GM12878 (cell line): Measurements from ENCODE around the gene HOOK2. TPM values are rescaled to one million over a fixed set of nuclear protein-coding genes. Genes with fewer than 3 reads are reported as not detected.

Experiments
- ASH2L ChIP-seq: fragments of 300-600, 200-600 bp; sonication (generic); IDR thresholded peaks from 2 replicates; pipeline ENCODE4 v1.6.1; 2017; ENCODE audit warnings: low read depth, mild to moderate bottlenecking, borderline replicate concordance
- CBX5 ChIP-seq: sonication (generic); IDR thresholded peaks from 2 replicates; pipeline ENCODE4 v1.6.1; 2016; ENCODE audit warnings: low read depth, moderate library complexity, mild to moderate bottlenecking, inconsistent platforms
- CEBPB ChIP-seq, 2 experiments: fragments of 150-350 bp in 1 of 2; IDR thresholded peaks; 2 replicates each; pipeline ENCODE4 v1.6.1; 2012 to 2014; ENCODE audit warnings: low read depth in 2 of 2, low read length in 2 of 2, borderline replicate concordance in 1 of 2, inconsistent platforms in 1 of 2
- EED ChIP-seq: sonication (generic); IDR thresholded peaks from 2 replicates; pipeline ENCODE4 v1.6.1; 2016; ENCODE audit warnings: antibody characterized with exemption, low read depth
- ETV6 ChIP-seq, 2 experiments: fragments of 450-650 bp in 1 of 2; IDR thresholded peaks in 1 of 2; conservative IDR thresholded peaks in 1 of 2; 2 replicates each; pipeline ENCODE4 v1.6.1; 2014; ENCODE audit warnings: antibody characterized with exemption in 1 of 2, borderline replicate concordance in 1 of 2, low read depth in 1 of 2, mild to moderate bottlenecking in 1 of 2, moderate library complexity in 1 of 2
- FOS ChIP-seq: IDR thresholded peaks from 3 replicates; pipeline ENCODE4 v1.6.1; 2011; ENCODE audit warnings: borderline replicate concordance; ENCODE audit not compliant: insufficient read length; ENCODE audit errors: extremely low read depth
- GABPA ChIP-seq: IDR thresholded peaks from 2 replicates; pipeline ENCODE4 v1.6.1; 2014; ENCODE audit warnings: antibody characterized with exemption, low read depth, mild to moderate bottlenecking, inconsistent platforms
- GATAD2B ChIP-seq: fragments of 450-650 bp; conservative IDR thresholded peaks from 2 replicates; pipeline ENCODE4 v1.6.1; 2017; ENCODE audit warnings: low read depth, mild to moderate bottlenecking, moderate library complexity
- IKZF2 ChIP-seq, 2 experiments: fragments of 450-650 bp; IDR thresholded peaks; 2 replicates each; pipeline ENCODE4 v1.6.1; 2017; ENCODE audit warnings: mild to moderate bottlenecking in 2 of 2, moderate library complexity in 2 of 2
- MAX ChIP-seq: IDR thresholded peaks from 2 replicates; pipeline ENCODE4 v1.6.1; 2012; ENCODE audit warnings: low read depth, low read length, improper control_type of control experiment
- MYB ChIP-seq: fragments of 150-350 bp; IDR thresholded peaks from 2 replicates; pipeline ENCODE4 v1.6.1; 2014; ENCODE audit warnings: mild to moderate bottlenecking, low read depth, low read length, borderline replicate concordance
- NBN ChIP-seq: fragments of 450-650 bp; IDR thresholded peaks from 2 replicates; pipeline ENCODE4 v1.6.1; 2016
- NFXL1 ChIP-seq: fragments of 450-650 bp; IDR thresholded peaks from 2 replicates; pipeline ENCODE4 v1.6.1; 2017; ENCODE audit warnings: antibody characterized with exemption, mild to moderate bottlenecking, borderline replicate concordance
- NR2C2 ChIP-seq: IDR thresholded peaks from 2 replicates; pipeline ENCODE4 v1.6.1; 2011; ENCODE audit warnings: borderline replicate concordance, low read depth; ENCODE audit not compliant: control insufficient read depth, insufficient read length
- PAX8 ChIP-seq: fragments of 450-650 bp; IDR thresholded peaks from 2 replicates; pipeline ENCODE4 v1.6.1; 2017; ENCODE audit warnings: mild to moderate bottlenecking, moderate library complexity
- PML ChIP-seq: IDR thresholded peaks from 2 replicates; pipeline ENCODE4 v1.6.1; 2012; ENCODE audit warnings: low read length, inconsistent platforms
- POU2F2 ChIP-seq: IDR thresholded peaks from 3 replicates; pipeline ENCODE4 v1.6.1; 2011; ENCODE audit warnings: low read depth, mild to moderate bottlenecking, low read length, borderline replicate concordance
- RBBP5 ChIP-seq: fragments of 200-600 bp; sonication (generic); conservative IDR thresholded peaks from 2 replicates; pipeline ENCODE4 v1.6.1; 2016
- RELB ChIP-seq: fragments of 450-650 bp; IDR thresholded peaks from 2 replicates; pipeline ENCODE4 v1.6.1; 2017; ENCODE audit warnings: low read depth, mild to moderate bottlenecking, moderate library complexity
- TAF1 ChIP-seq: IDR thresholded peaks from 2 replicates; pipeline ENCODE4 v1.6.1; 2011; ENCODE audit warnings: mild to moderate bottlenecking, low read depth, low read length, borderline replicate concordance
- TBL1XR1 ChIP-seq: IDR thresholded peaks from 2 replicates; pipeline ENCODE4 v1.6.1; 2012; ENCODE audit warnings: low read depth, low read length, improper control_type of control experiment
- TCF3 ChIP-seq: IDR thresholded peaks from 2 replicates; pipeline ENCODE4 v1.6.1; 2012; ENCODE audit warnings: low read depth, mild to moderate bottlenecking, low read length, borderline replicate concordance; ENCODE audit not compliant: insufficient read depth
- WRNIP1 ChIP-seq: IDR thresholded peaks from 2 replicates; pipeline ENCODE4 v1.6.1; 2011; ENCODE audit warnings: low read depth, low read length, improper control_type of control experiment, borderline replicate concordance
- ZBED1 ChIP-seq: IDR thresholded peaks from 2 replicates; pipeline ENCODE4 v1.6.1; 2016; ENCODE audit warnings: borderline replicate concordance
- ZNF217 ChIP-seq: fragments of 450-650 bp; IDR thresholded peaks from 2 replicates; pipeline ENCODE4 v1.6.1; 2017; ENCODE audit warnings: antibody characterized with exemption, mild to moderate bottlenecking
- ZNF24 ChIP-seq: fragments of 450-650 bp; IDR thresholded peaks from 2 replicates; pipeline ENCODE4 v1.6.1; 2017; ENCODE audit warnings: antibody characterized with exemption, mild to moderate bottlenecking
- polyA plus RNA-seq, 11 experiments: library from polyadenylated mRNA; depleted of rRNA in 4 of 11; unstranded in 6 of 11; stranded (reverse) in 5 of 11; fragments of >200 nt; fragmentation: Nextera tagmentation in 4 of 11; fragmentation: Illumina TruSeq in 1 of 11; extraction: Ambion mirVana in 4 of 11; extraction: Trizol in 1 of 11; gene quantifications; 1 replicate in 1 of 11; 2 replicates in 10 of 11; pipeline versions ENCODE4 v1.2.1 to v1.2.3, GENCODE V29; 2011 to 2016; ENCODE audit warnings: inconsistent platforms in 2 of 11, missing spikeins in 2 of 11, low read depth in 1 of 11
- total RNA-seq, 4 experiments: library from RNA; depleted of rRNA in 3 of 4; stranded (reverse); fragments of >200 nt in 3 of 4; fragmentation: Illumina TruSeq in 1 of 4; extraction: Trizol in 1 of 4; gene quantifications; 2 replicates each; pipeline versions ENCODE4 v1.2.1 to v1.2.3, GENCODE V29; 2013 to 2021
- TF ChIP-seq, protein P1 (sequence below): fragments of 450-650 bp; IDR thresholded peaks from 2 replicates; pipeline ENCODE4 v1.6.1; 2018; ENCODE audit warnings: mild to moderate bottlenecking, low read depth, moderate library complexity; ENCODE audit not compliant: partially characterized antibody

Gene HOOK2
- total and polyA plus RNA-seq, 10 of the 15 experiments (the other 5 are each of a cell fraction or from before 2014, with no cell fraction given), result 1.5 to 9.6 (median 6.2) TPM

DNA sequence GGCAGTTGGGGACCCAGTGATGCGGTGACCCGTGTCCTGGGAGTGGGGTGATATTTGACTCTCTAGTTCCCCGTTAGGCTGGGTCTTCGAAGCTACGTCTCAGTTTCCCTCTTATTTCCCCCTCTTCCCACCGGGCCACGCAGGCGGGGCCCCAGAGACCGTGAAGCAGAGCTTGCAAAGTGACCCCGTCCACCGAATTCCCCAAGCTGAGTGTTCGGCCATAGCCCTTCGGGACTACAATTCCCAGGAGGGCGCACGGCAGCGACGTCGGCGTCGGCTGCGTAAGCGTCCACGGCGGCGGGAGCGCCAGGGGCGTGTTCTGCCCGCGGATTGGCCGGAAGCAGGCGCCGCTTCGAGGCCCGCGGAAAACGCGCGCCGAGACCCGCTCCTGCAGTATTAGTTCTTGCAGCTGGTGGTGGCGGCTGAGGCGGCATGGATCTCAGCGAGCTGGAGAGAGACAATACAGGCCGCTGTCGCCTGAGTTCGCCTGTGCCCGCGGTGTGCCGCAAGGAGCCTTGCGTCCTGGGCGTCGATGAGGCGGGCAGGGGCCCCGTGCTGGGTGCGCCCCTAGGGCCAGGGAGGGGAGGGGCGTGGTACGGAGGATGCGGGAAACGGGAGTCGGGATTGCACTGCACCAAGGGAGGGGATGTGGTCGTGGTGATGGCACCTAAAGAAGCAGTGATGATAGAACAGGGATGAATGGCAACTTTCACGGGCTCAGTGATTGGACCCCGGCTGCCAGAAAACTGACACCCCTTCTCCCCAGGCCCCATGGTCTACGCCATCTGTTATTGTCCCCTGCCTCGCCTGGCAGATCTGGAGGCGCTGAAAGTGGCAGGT, 31.1 kb upstream of the HOOK2 start, which contains the start of gene RNASEH2A (continued):
- TF ChIP-seq GABPA (no peak), TAF1 (peak; percentile 58; the same call in 1 of the 2 replicates), ZNF217 (no peak), EED (no peak), NBN (no peak), NFXL1 (no peak), ASH2L (no peak), POU2F2 (peak; percentile 24; the same call in 1 of the 3 replicates), WRNIP1 (0 out of 2 replicates have a peak, but pooled peaks have one; percentile 8), FOS (no peak), MAX (peak; percentile 88), TCF3 (0 out of 2 replicates have a peak, but pooled peaks have one; percentile 26), GATAD2B (no peak; the same call in 1 of the 2 replicates), RELB (peak; percentile 41; the same call in 1 of the 2 replicates), NR2C2 (no peak), CEBPB (IDR thresholded peaks at IDR 0.05; ENCODE audit: borderline replicate concordance in 1 of 2, low read depth in 2 of 2, low read length in 2 of 2) (no peak), CBX5 (no peak), ZNF24 (no peak), ZBED1 (no peak), PAX8 (no peak), IKZF2 (IDR thresholded peaks at IDR 0.05) (no peak), TBL1XR1 (0 out of 2 replicates have a peak, but pooled peaks have one; percentile 15), ETV6 (conservative IDR thresholded peaks at IDR 0.05 in 1 of 2, IDR thresholded peaks at IDR 0.05 in 1 of 2; ENCODE audit: borderline replicate concordance in 1 of 2, low read depth in 1 of 2) (no peak), MYB (no peak), RBBP5 (no peak), PML (no peak)
- TF ChIP-seq, protein P1, sequence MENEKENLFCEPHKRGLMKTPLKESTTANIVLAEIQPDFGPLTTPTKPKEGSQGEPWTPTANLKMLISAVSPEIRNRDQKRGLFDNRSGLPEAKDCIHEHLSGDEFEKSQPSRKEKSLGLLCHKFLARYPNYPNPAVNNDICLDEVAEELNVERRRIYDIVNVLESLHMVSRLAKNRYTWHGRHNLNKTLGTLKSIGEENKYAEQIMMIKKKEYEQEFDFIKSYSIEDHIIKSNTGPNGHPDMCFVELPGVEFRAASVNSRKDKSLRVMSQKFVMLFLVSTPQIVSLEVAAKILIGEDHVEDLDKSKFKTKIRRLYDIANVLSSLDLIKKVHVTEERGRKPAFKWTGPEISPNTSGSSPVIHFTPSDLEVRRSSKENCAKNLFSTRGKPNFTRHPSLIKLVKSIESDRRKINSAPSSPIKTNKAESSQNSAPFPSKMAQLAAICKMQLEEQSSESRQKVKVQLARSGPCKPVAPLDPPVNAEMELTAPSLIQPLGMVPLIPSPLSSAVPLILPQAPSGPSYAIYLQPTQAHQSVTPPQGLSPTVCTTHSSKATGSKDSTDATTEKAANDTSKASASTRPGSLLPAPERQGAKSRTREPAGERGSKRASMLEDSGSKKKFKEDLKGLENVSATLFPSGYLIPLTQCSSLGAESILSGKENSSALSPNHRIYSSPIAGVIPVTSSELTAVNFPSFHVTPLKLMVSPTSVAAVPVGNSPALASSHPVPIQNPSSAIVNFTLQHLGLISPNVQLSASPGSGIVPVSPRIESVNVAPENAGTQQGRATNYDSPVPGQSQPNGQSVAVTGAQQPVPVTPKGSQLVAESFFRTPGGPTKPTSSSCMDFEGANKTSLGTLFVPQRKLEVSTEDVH, result no peak
